Caco-2 (cell line): Measurements from ENCODE around the gene CAMK4. TPM values are rescaled to one million over a fixed set of nuclear protein-coding genes. Genes with fewer than 3 reads are reported as not detected.

Experiments used
- BruUV-seq: library from RNA; stranded (reverse); fragments of 400-500 nt; replicated peaks from 2 replicates; lab custom pipeline; 2021; lab: Mats Ljungman, UMichigan
- CTCF ChIA-PET: fragments of 300-600 bp; sonication (Branson Sonifier 250); formaldehyde crosslinking; loops from one replicate; lab custom pipeline; 2022; ENCODE audit warnings: antibody characterized with exemption; lab: Charles Lee
- POLR2A ChIA-PET: fragments of 300-600 bp; sonication (Branson Sonifier 250); formaldehyde crosslinking; loops from one replicate; lab custom pipeline; 2022; ENCODE audit warnings: antibody characterized with exemption; lab: Charles Lee
- DNase-seq, 2 experiments: peaks; one replicate each; pipeline versions ENCODE4 v3.0.0 to v3.0.0-alpha.2; 2020 to 2022
- H3K27me3 ChIP-seq: replicated peaks from 2 replicates; pipeline ENCODE4 v1.6.0; 2011; ENCODE audit warnings: low read length; ENCODE audit not compliant: control insufficient read depth, insufficient read depth
- H3K36me3 ChIP-seq: 2 replicates; pipeline ENCODE4 v1.5.1; 2011; ENCODE audit warnings: low read length; ENCODE audit not compliant: control insufficient read depth, insufficient read depth
- H3K4me1 ChIP-seq: fragments of 250-450 bp; sonication (Bioruptor Pico); 2 replicates; pipeline ENCODE4 v1.5.1; 2020; ENCODE audit warnings: mild to moderate bottlenecking
- H3K4me3 ChIP-seq: 2 replicates; pipeline ENCODE4 v1.5.1; 2011; ENCODE audit warnings: low read depth, mild to moderate bottlenecking, control low read depth, low read length
- H3K9me3 ChIP-seq: fragments of 250-450 bp; sonication (Bioruptor Pico); 2 replicates; pipeline ENCODE4 v1.5.1; 2020; ENCODE audit warnings: mild to moderate bottlenecking, moderate library complexity
- H3K27ac Mint-ChIP-seq: one replicate; pipeline ENCODE4 v1.8.0; 2022; ENCODE audit warnings: mixed read lengths; ENCODE audit not compliant: unreplicated experiment
- H3K27me3 Mint-ChIP-seq: one replicate; pipeline ENCODE4 v1.8.0; 2022; ENCODE audit warnings: mixed read lengths; ENCODE audit not compliant: insufficient read depth, unreplicated experiment
- H3K36me3 Mint-ChIP-seq: one replicate; pipeline ENCODE4 v1.8.0; 2022; ENCODE audit warnings: mild to moderate bottlenecking, mixed read lengths; ENCODE audit not compliant: insufficient read depth, unreplicated experiment
- H3K4me1 Mint-ChIP-seq: one replicate; pipeline ENCODE4 v1.8.0; 2022; ENCODE audit warnings: low read depth, mixed read lengths; ENCODE audit not compliant: unreplicated experiment
- H3K4me3 Mint-ChIP-seq: one replicate; pipeline ENCODE4 v1.8.0; 2022; ENCODE audit warnings: mild to moderate bottlenecking, moderate library complexity, mixed read lengths; ENCODE audit not compliant: unreplicated experiment
- H3K9me3 Mint-ChIP-seq: one replicate; pipeline ENCODE4 v1.8.0; 2022; ENCODE audit warnings: mixed read lengths; ENCODE audit not compliant: unreplicated experiment
- CTCF ChIP-seq, 2 experiments: fragments of 200-600 bp in 1 of 2; IDR thresholded peaks; 1 replicate in 1 of 2; 2 replicates in 1 of 2; pipeline versions ENCODE4 v1.5.1 to v1.8.0; 2011 to 2022; ENCODE audit warnings: antibody characterized with exemption in 1 of 2, control low read depth in 1 of 2, inconsistent platforms in 1 of 2, low read depth in 1 of 2, low read length in 1 of 2, mild to moderate bottlenecking in 1 of 2, moderate library complexity in 1 of 2; ENCODE audit not compliant: insufficient read depth in 1 of 2, severe bottlenecking in 1 of 2, unreplicated experiment in 1 of 2
- intact Hi-C: fragments of 100-400 bp; cut with micrococcal nuclease; formaldehyde crosslinking; loops from one replicate; pipeline ENCODE4 v1.10.0; 2022; ENCODE audit not compliant: unreplicated experiment
- total RNA-seq: library from RNA; stranded (reverse); gene quantifications from 2 replicates; pipeline ENCODE4 v1.2.3, GENCODE V29; 2022

CAMK4 gene
- total RNA-seq, 1 experiment from 2014 or later, result not detected

GRCh38 chr5:111259636-111260035 lies 35.5 kb downstream of the CAMK4 start:
- no TSS peak for BruUV-seq
- Mint-ChIP-seq H3K36me3 (no peaks in the 10 kb centered on the region), H3K4me1 (no peaks in the 10 kb centered on the region), H3K4me3 (no peak overlapping the region), H3K27ac (no peak overlapping the region), H3K27me3 (peaks cover 1% of the 10 kb centered on the region), H3K9me3 (no peaks in the 10 kb centered on the region)
- intact Hi-C loops, result no loop called here
- Histone ChIP-seq H3K36me3 (no peaks in the 10 kb centered on the region), H3K4me1 (no peaks in the 10 kb centered on the region), H3K9me3 (no peaks in the 10 kb centered on the region), H3K27me3 (no peaks in the 10 kb centered on the region), H3K4me3 (no peak overlapping the region)
- no peak for DNase-seq
- TF ChIP-seq CTCF (IDR thresholded peaks at IDR 0.05; ENCODE audit: insufficient read depth in 1 of 2, low read depth in 1 of 2, low read length in 1 of 2, severe bottlenecking in 1 of 2, unreplicated experiment in 1 of 2), result no peak
- ChIA-PET CTCF (no interaction called here), POLR2A (no interaction called here)

- no peak overlapping the region for H3K4me3 Mint-ChIP-seq
- H3K27me3 Mint-ChIP-seq, result no peaks in the 10 kb centered on the region
- Histone ChIP-seq H3K4me3 (no peak overlapping the region), H3K9me3 (no peaks in the 10 kb centered on the region), H3K4me1 (no peaks in the 10 kb centered on the region), H3K27me3 (no peaks in the 10 kb centered on the region), H3K36me3 (no peaks in the 10 kb centered on the region)
- no peak for DNase-seq
- no peaks in the 10 kb centered on the region for H3K9me3 Mint-ChIP-seq
- H3K4me1 Mint-ChIP-seq, result no peaks in the 10 kb centered on the region
- BruUV-seq, result no TSS peak
- no peaks in the 10 kb centered on the region for H3K36me3 Mint-ChIP-seq
- POLR2A ChIA-PET, result no interaction called here
- CTCF ChIA-PET, result no interaction called here
- TF ChIP-seq CTCF (IDR thresholded peaks at IDR 0.05; ENCODE audit: insufficient read depth in 1 of 2, low read depth in 1 of 2, low read length in 1 of 2, severe bottlenecking in 1 of 2, unreplicated experiment in 1 of 2), result no peak
- intact Hi-C loops, result no loop called here
- H3K27ac Mint-ChIP-seq, result no peak overlapping the region
Measured at GRCh38 chr5:111261610-111262009, 37.4 kb downstream of the CAMK4 start.

- Mint-ChIP-seq H3K9me3 (no peaks in the 10 kb centered on the region), H3K4me3 (no peak overlapping the region), H3K27ac (no peak overlapping the region), H3K36me3 (no peaks in the 10 kb centered on the region), H3K4me1 (no peaks in the 10 kb centered on the region), H3K27me3 (peaks cover 2% of the 10 kb centered on the region)
- H3K9me3 ChIP-seq, result no peaks in the 10 kb centered on the region
- intact Hi-C loops, result no loop called here
- POLR2A ChIA-PET, result no interaction called here
- no peak for DNase-seq
- H3K4me1 ChIP-seq, result no peaks in the 10 kb centered on the region
- no peak for TF ChIP-seq CTCF (IDR thresholded peaks at IDR 0.05; ENCODE audit: insufficient read depth in 1 of 2, low read depth in 1 of 2, low read length in 1 of 2, severe bottlenecking in 1 of 2, unreplicated experiment in 1 of 2)
- H3K36me3 ChIP-seq, result no peaks in the 10 kb centered on the region
- no TSS peak for BruUV-seq
- H3K4me3 ChIP-seq, result no peak overlapping the region
- H3K27me3 ChIP-seq, result no peaks in the 10 kb centered on the region
- CTCF ChIA-PET, result no interaction called here
Measured at GRCh38 chr5:111262153-111262552, 38.0 kb downstream of the CAMK4 start.
